ENCODE data around the gene CHPF.

CHPF gene

GRCh38 chr2:219510512-219511135 is 33.0 kb downstream of the CHPF start:
- no peak for DNase-seq

GRCh38 chr2:219509780-219510511 is 33.7 kb downstream of the CHPF start:
- peak; percentile 66 for DNase-seq

- no peak for DNase-seq
Observed at GRCh38 chr2:219508971-219509779, 34.4 kb downstream of the CHPF start.

- no peak for DNase-seq
Observed at GRCh38 chr2:219508444-219508734, 35.2 kb downstream of the CHPF start.

- DNase-seq, result no peak
Observed at GRCh38 chr2:219507581-219508443, 35.8 kb downstream of the CHPF start.

GRCh38 chr2:219506802-219507526 is 36.6 kb downstream of the CHPF start:
- no peak for DNase-seq

GRCh38 chr2:219506153-219506801 is 37.3 kb downstream of the CHPF start:
- DNase-seq, result no peak

- no peak for DNase-seq
Observed at GRCh38 chr2:219505585-219505984, 38.0 kb downstream of the CHPF start.

- no peak for DNase-seq
Observed at GRCh38 chr2:219502618-219503017, 41.0 kb downstream of the CHPF start.

- no peak for DNase-seq
Observed at GRCh38 chr2:219501849-219502248, 41.8 kb downstream of the CHPF start.

- no peak for DNase-seq
Observed at GRCh38 chr2:219500135-219500534, 43.5 kb downstream of the CHPF start.

GRCh38 chr2:219499555-219499954 is 44.1 kb downstream of the CHPF start:
- DNase-seq, result no peak

GRCh38 chr2:219499058-219499307 is 44.6 kb downstream of the CHPF start:
- DNase-seq, result no peak

- DNase-seq, result peak; percentile 94
Observed at GRCh38 chr2:219498280-219499057, 45.1 kb downstream of the CHPF start, which contains the start of gene GMPPA. Gene GMPPA (plus strand): TSS chr2:219498891. CDS start chr2:219499976, 1,085 bp downstream.

GRCh38 chr2:219497495-219498279 is 45.9 kb downstream of the CHPF start:
- peak; percentile 45 for DNase-seq

GRCh38 chr2:219496825-219497494 is 46.6 kb downstream of the CHPF start:
- peak; percentile 10 for DNase-seq

GRCh38 chr2:219496247-219496824 is 47.3 kb downstream of the CHPF start:
- no peak for DNase-seq

- peak; percentile 70 for DNase-seq
Observed at GRCh38 chr2:219495531-219496122, 48.0 kb downstream of the CHPF start.

Measured in CD4-positive, alpha-beta T cell treated with Interleukin-17A for 4 hours (primary cell).